ENCODE results near the gene HS1BP3. TPM values are rescaled to one million over a fixed set of nuclear protein-coding genes. Genes with fewer than 3 reads are reported as not detected.

The HS1BP3 gene
- total RNA-seq, 3 donors from 2014 or later (not counting 1 experiment from before 2014, with no cell fraction given) = 17.4 to 25.7 (median 22.8) TPM

DNA sequence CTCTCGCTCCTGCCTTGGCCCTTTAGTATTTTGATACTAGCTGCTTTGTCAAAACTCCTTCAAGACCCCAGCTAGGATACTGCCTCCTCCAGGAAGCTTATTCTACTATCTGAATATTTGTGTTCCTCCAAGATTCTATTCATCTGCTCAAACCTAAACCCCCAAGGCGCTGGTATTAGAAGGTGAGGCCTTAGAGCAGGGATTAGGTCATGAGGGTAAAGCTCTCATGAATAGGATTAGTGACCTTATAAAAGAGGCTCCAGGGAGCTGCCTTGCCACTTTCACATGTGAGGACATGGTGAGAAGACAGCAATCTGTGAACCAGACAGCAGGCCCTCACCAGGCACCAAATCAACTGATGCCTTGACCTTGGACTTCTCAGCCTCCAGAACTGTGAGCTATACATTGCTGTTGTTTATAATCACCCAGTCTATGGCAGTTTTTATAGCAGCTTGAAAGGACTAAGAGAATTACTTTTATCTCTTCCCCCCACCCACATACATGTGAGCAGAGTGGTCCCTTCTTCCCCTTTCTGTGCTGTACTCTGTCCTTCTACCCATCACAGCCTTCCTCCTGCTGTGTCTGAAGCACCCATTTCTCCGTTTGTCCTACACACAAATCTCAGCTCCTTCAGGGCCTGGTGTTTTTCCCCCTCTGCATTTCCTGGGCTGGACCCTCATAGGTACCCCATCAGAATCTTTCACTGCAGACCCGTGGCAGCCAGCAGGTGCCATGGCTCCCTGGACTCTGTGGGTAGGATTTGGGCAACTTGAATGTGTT is 54.5 kb downstream of the HS1BP3 start:
- H3K4me3 Mint-ChIP-seq = peak overlapping the region; percentile 81
- no peaks in the 10 kb centered on the region for H3K36me3 ChIP-seq (ENCODE audit: control insufficient read depth, insufficient read depth, low read length)
- peak overlapping the region; percentile 94 for H3K27ac ChIP-seq (ENCODE audit: low read length)
- intact Hi-C loops (cut with micrococcal nuclease) = no loop called here
- TF ChIP-seq, protein P1, sequence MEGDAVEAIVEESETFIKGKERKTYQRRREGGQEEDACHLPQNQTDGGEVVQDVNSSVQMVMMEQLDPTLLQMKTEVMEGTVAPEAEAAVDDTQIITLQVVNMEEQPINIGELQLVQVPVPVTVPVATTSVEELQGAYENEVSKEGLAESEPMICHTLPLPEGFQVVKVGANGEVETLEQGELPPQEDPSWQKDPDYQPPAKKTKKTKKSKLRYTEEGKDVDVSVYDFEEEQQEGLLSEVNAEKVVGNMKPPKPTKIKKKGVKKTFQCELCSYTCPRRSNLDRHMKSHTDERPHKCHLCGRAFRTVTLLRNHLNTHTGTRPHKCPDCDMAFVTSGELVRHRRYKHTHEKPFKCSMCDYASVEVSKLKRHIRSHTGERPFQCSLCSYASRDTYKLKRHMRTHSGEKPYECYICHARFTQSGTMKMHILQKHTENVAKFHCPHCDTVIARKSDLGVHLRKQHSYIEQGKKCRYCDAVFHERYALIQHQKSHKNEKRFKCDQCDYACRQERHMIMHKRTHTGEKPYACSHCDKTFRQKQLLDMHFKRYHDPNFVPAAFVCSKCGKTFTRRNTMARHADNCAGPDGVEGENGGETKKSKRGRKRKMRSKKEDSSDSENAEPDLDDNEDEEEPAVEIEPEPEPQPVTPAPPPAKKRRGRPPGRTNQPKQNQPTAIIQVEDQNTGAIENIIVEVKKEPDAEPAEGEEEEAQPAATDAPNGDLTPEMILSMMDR (IDR thresholded peaks at IDR 0.05) = no peak
- no peaks in the 10 kb centered on the region for H3K9me3 Mint-ChIP-seq
- peaks cover 27 to 29% of the 10 kb centered on the region in 2 donors for H3K4me1 Mint-ChIP-seq
- no peak for DNase-seq
- H3K9me3 ChIP-seq (ENCODE audit: control insufficient read depth, insufficient read depth, low read length) = no peaks in the 10 kb centered on the region
- H3K36me3 Mint-ChIP-seq = no peaks in the 10 kb centered on the region
- peaks cover 38% of the 10 kb centered on the region for H3K4me1 ChIP-seq (ENCODE audit: control insufficient read depth, insufficient read depth, low read length)
- no peaks in the 10 kb centered on the region for H3K27me3 ChIP-seq (ENCODE audit: control insufficient read depth, insufficient read depth, low read length)
- WGBS (ENCODE audit: insufficient coverage) = 67% methylated on average over 3 of the region's 4 CpGs
- no peak overlapping the region for H3K4me3 ChIP-seq (ENCODE audit: low read length)
- peak; percentile 14 to 23 (median 14) for ATAC-seq
- no peaks in the 10 kb centered on the region for H3K27me3 Mint-ChIP-seq (ENCODE audit: low read depth in 2 of 2)
- peak overlapping the region; percentile 94 to 98 for H3K27ac Mint-ChIP-seq

- 35% methylated on average over 13 of the region's 14 CpGs for WGBS (ENCODE audit: insufficient coverage)
- TF ChIP-seq, protein P1 (IDR thresholded peaks at IDR 0.05) = no peak
- Histone ChIP-seq H3K4me1 (ENCODE audit: control insufficient read depth, insufficient read depth, low read length) (peaks cover 38% of the 10 kb centered on the region), H3K9me3 (ENCODE audit: control insufficient read depth, insufficient read depth, low read length) (no peaks in the 10 kb centered on the region), H3K4me3 (ENCODE audit: low read length) (peak overlapping the region; percentile 1), H3K36me3 (ENCODE audit: control insufficient read depth, insufficient read depth, low read length) (no peaks in the 10 kb centered on the region), H3K27me3 (ENCODE audit: control insufficient read depth, insufficient read depth, low read length) (no peaks in the 10 kb centered on the region), H3K27ac (ENCODE audit: low read length) (peak overlapping the region; percentile 94)
- Mint-ChIP-seq H3K27ac (peak overlapping the region; percentile 94 to 98), H3K36me3 (no peaks in the 10 kb centered on the region), H3K9me3 (no peaks in the 10 kb centered on the region), H3K4me3 (peak overlapping the region; percentile 81), H3K27me3 (ENCODE audit: low read depth in 2 of 2) (no peaks in the 10 kb centered on the region), H3K4me1 (peaks cover 27 to 29% of the 10 kb centered on the region in 2 donors)
- peak; percentile 32 to 36 for DNase-seq
- intact Hi-C loops (cut with micrococcal nuclease) = no loop called here
- ATAC-seq = peak; percentile 88 to 92 (median 89)
These were observed 55.3 kb downstream of the HS1BP3 start for GRCh38 chr2:20595439-20596192.

GRCh38 chr2:20594957-20595356 is 55.9 kb downstream of the HS1BP3 start:
- H3K9me3 Mint-ChIP-seq = no peaks in the 10 kb centered on the region
- H3K4me1 ChIP-seq (ENCODE audit: control insufficient read depth, insufficient read depth, low read length) = peaks cover 38% of the 10 kb centered on the region
- no peak for ATAC-seq
- TF ChIP-seq, protein P1 (IDR thresholded peaks at IDR 0.05) = no peak
- peak overlapping the region; percentile 94 for H3K27ac ChIP-seq (ENCODE audit: low read length)
- H3K27ac Mint-ChIP-seq = peak overlapping the region; percentile 94 to 98
- no peaks in the 10 kb centered on the region for H3K36me3 ChIP-seq (ENCODE audit: control insufficient read depth, insufficient read depth, low read length)
- H3K4me3 ChIP-seq (ENCODE audit: low read length) = no peak overlapping the region
- peaks cover 27 to 34% of the 10 kb centered on the region in 2 donors for H3K4me1 Mint-ChIP-seq
- intact Hi-C loops (cut with micrococcal nuclease) = no loop called here
- 82% methylated on average over 8 of the region's 8 CpGs for WGBS (ENCODE audit: insufficient coverage)
- no peak for DNase-seq
- H3K4me3 Mint-ChIP-seq = no peak overlapping the region
- H3K27me3 Mint-ChIP-seq (ENCODE audit: low read depth in 2 of 2) = no peaks in the 10 kb centered on the region
- H3K27me3 ChIP-seq (ENCODE audit: control insufficient read depth, insufficient read depth, low read length) = no peaks in the 10 kb centered on the region
- no peaks in the 10 kb centered on the region for H3K36me3 Mint-ChIP-seq
- H3K9me3 ChIP-seq (ENCODE audit: control insufficient read depth, insufficient read depth, low read length) = no peaks in the 10 kb centered on the region

Measured in natural killer cell (primary cell).